RWPE2 (cell line): ENCODE results near the gene PRDM5.

Source experiments
- ATAC-seq: fragments of 200-7000 bp; cut with Tn5 transposase; 3 replicates; pipeline ENCODE4 v1.9.1; 2021; ENCODE audit warnings: low read depth
- DNase-seq: peaks from one replicate; pipeline ENCODE4 v3.0.0-alpha.2; 2020; ENCODE audit warnings: low spot score
- H3K27ac ChIP-seq: fragments of 450-650 bp; 2 replicates; pipeline ENCODE4 v1.5.1; 2017; ENCODE audit warnings: mild to moderate bottlenecking; ENCODE audit not compliant: poor library complexity, severe bottlenecking
- H3K27me3 ChIP-seq: fragments of 250-450 bp; sonication (Bioruptor Pico); 2 replicates; pipeline ENCODE4 v1.5.1; 2021; ENCODE audit warnings: mild to moderate bottlenecking, moderate library complexity; ENCODE audit not compliant: insufficient read depth, poor library complexity, severe bottlenecking
- H3K36me3 ChIP-seq: fragments of 250-450 bp; sonication (Bioruptor Pico); 2 replicates; pipeline ENCODE4 v1.5.1; 2020; ENCODE audit warnings: low read depth, mild to moderate bottlenecking, moderate library complexity
- H3K4me1 ChIP-seq: fragments of 250-450 bp; sonication (Bioruptor Pico); 2 replicates; pipeline ENCODE4 v1.5.1; 2021; ENCODE audit warnings: mild to moderate bottlenecking, moderate library complexity; ENCODE audit not compliant: insufficient read depth, poor library complexity, severe bottlenecking
- H3K4me3 ChIP-seq: fragments of 250-450 bp; sonication (Bioruptor Pico); 2 replicates; pipeline ENCODE4 v1.5.1; 2021; ENCODE audit warnings: mild to moderate bottlenecking, moderate library complexity; ENCODE audit not compliant: severe bottlenecking
- H3K9me3 ChIP-seq: fragments of 250-450 bp; sonication (Bioruptor Pico); 2 replicates; pipeline ENCODE4 v1.5.1; 2021; ENCODE audit warnings: mild to moderate bottlenecking, moderate library complexity; ENCODE audit not compliant: severe bottlenecking
- CTCF ChIP-seq: fragments of 450-650 bp; IDR thresholded peaks from one replicate; pipeline ENCODE4 v1.5.1; 2017; ENCODE audit warnings: mild to moderate bottlenecking, moderate library complexity; ENCODE audit not compliant: poor library complexity, severe bottlenecking

Gene PRDM5

GRCh38 chr4:120901731-120902130 is 20.8 kb downstream of the PRDM5 start:
- no peak overlapping the region for H3K4me3 ChIP-seq
- no peak for DNase-seq

GRCh38 chr4:120897981-120898719 is 24.4 kb downstream of the PRDM5 start:
- no peaks in the 10 kb centered on the region for H3K27me3 ChIP-seq
- no peak for TF ChIP-seq CTCF
- ATAC-seq (no peak), DNase-seq (no peak)
- H3K27ac ChIP-seq: no peak overlapping the region
- H3K9me3 ChIP-seq: no peaks in the 10 kb centered on the region
- no peaks in the 10 kb centered on the region for H3K4me1 ChIP-seq
- no peaks in the 10 kb centered on the region; the same call in none of the 2 replicates for H3K36me3 ChIP-seq
- H3K4me3 ChIP-seq: no peak overlapping the region

More at GRCh38 chr4:120901731-120902130, 20.8 kb downstream of the PRDM5 start:
- Histone ChIP-seq H3K4me1 (no peaks in the 10 kb centered on the region), H3K27me3 (no peaks in the 10 kb centered on the region), H3K9me3 (no peaks in the 10 kb centered on the region), H3K36me3 (no peaks in the 10 kb centered on the region; the same call in none of the 2 replicates), H3K27ac (no peak overlapping the region)
- TF ChIP-seq CTCF: no peak
- no peak for ATAC-seq

GRCh38 chr4:120895554-120895953 is 27.0 kb downstream of the PRDM5 start:
- ATAC-seq: no peak
- H3K4me1 ChIP-seq: no peaks in the 10 kb centered on the region

GRCh38 chr4:120893314-120893713 is 29.2 kb downstream of the PRDM5 start:
- DNase-seq (no peak), ATAC-seq (no peak)
- Histone ChIP-seq H3K4me1 (no peaks in the 10 kb centered on the region), H3K27me3 (no peaks in the 10 kb centered on the region), H3K4me3 (no peak overlapping the region), H3K36me3 (no peaks in the 10 kb centered on the region), H3K9me3 (no peaks in the 10 kb centered on the region), H3K27ac (no peak overlapping the region)
- TF ChIP-seq CTCF: no peak

More at GRCh38 chr4:120895554-120895953, 27.0 kb downstream of the PRDM5 start:
- Histone ChIP-seq H3K27ac (no peak overlapping the region), H3K27me3 (no peaks in the 10 kb centered on the region), H3K9me3 (no peaks in the 10 kb centered on the region), H3K4me3 (no peak overlapping the region), H3K36me3 (no peaks in the 10 kb centered on the region)
- no peak for DNase-seq
- no peak for TF ChIP-seq CTCF

- Histone ChIP-seq H3K36me3 (no peaks in the 10 kb centered on the region), H3K27me3 (no peaks in the 10 kb centered on the region), H3K4me3 (no peak overlapping the region), H3K27ac (no peak overlapping the region), H3K9me3 (no peaks in the 10 kb centered on the region), H3K4me1 (no peaks in the 10 kb centered on the region)
- DNase-seq (no peak), ATAC-seq (no peak)
- no peak for TF ChIP-seq CTCF
Observed at GRCh38 chr4:120886191-120886590, 36.3 kb downstream of the PRDM5 start.
